SH-SY5Y (cell line): ENCODE results near the gene MYH16.

Experiments used
- GATA2 ChIP-seq: IDR thresholded peaks from 2 replicates; pipeline ENCODE4 v1.6.1; 2011; ENCODE audit warnings: mild to moderate bottlenecking, low read depth, low read length
- GATA3 ChIP-seq: IDR thresholded peaks from 2 replicates; pipeline ENCODE4 v1.6.1; 2011; ENCODE audit warnings: low read depth, mild to moderate bottlenecking, low read length, moderate library complexity

GRCh38 chr7:99232082-99232770, 40.4 kb upstream of the MYH16 start:
- TF ChIP-seq GATA3 (no peak), GATA2 (no peak)
